K562 (cell line): ENCODE measurements around the gene OPHN1. TPM values are rescaled to one million over a fixed set of nuclear protein-coding genes. Genes with fewer than 3 reads are reported as not detected.
"Not testable (repeated sequence)": the region's sequence is repeated elsewhere in the genome, so short reads cannot be mapped to it uniquely, and the experiment has no call there.

ENCODE experiments used
- ATAC-seq: fragments of 200-7000 bp; cut with Tn5 transposase; 3 replicates; pipeline ENCODE4 v1.9.1; 2020; ENCODE audit warnings: moderate library complexity
- BruUV-seq: library from RNA; stranded (reverse); fragments of 400-500 nt; replicated peaks from 2 replicates; lab custom pipeline; 2021; lab: Mats Ljungman, UMichigan
- CTCF ChIA-PET: fragments of 300-600 bp; formaldehyde crosslinking; extraction: SDS; loops from one replicate; lab custom pipeline; 2021; ENCODE audit warnings: low intra/inter-chr PET ratio; lab: Yijun Ruan, JAX
- POLR2A ChIA-PET: fragments of 300-600, 350-650 bp; sonication (Branson Sonifier 250); formaldehyde crosslinking; extraction: SDS; loops from one replicate; lab custom pipeline; 2021; ENCODE audit warnings: antibody characterized with exemption, inconsistent platforms; lab: Yijun Ruan, JAX
- DNase-seq, 4 experiments: peaks; one replicate each; pipeline versions ENCODE4 v3.0.0 to v3.0.0-alpha.2; 2011 to 2018; ENCODE audit warnings: low spot score in 3 of 4, mixed read lengths in 3 of 4; ENCODE audit errors: extremely low read depth in 1 of 4
- FAIRE-seq: peaks from 2 replicates; lab custom pipeline; 2011; peaks lifted over from hg19 to GRCh38; lab: Jason Lieb, UNC
- H2AFZ ChIP-seq: 2 replicates; pipeline ENCODE4 v1.6.0; 2011; ENCODE audit warnings: low read depth, low read length, control low read depth, inconsistent platforms
- H3K27ac ChIP-seq: fragments of 200-600 bp; 3 replicates; pipeline ENCODE4 v1.8.0; 2011; ENCODE audit warnings: low read depth, mild to moderate bottlenecking, control low read depth, inconsistent platforms, low read length, moderate library complexity, mixed read lengths; ENCODE audit errors: extremely low read depth
- H3K27me3 ChIP-seq, 2 experiments: fragments of 300-600 bp in 1 of 2; 2 replicates in 1 of 2; 3 replicates in 1 of 2; pipeline versions ENCODE4 v1.6.0 to v1.8.0; 2011; ENCODE audit warnings: inconsistent platforms in 2 of 2, low read length in 2 of 2, mild to moderate bottlenecking in 1 of 2, mixed read lengths in 1 of 2, moderate library complexity in 1 of 2; ENCODE audit not compliant: control insufficient read depth in 2 of 2, insufficient read depth in 2 of 2
- H3K36me3 ChIP-seq: fragments of 300-600 bp; 3 replicates; pipeline ENCODE4 v1.8.0; 2011; ENCODE audit warnings: mild to moderate bottlenecking, low read length, inconsistent platforms; ENCODE audit not compliant: control insufficient read depth, insufficient read depth
- H3K4me1 ChIP-seq, 2 experiments: fragments of 200-600 bp in 1 of 2; replicated peaks in 1 of 2; 2 replicates in 1 of 2; 3 replicates in 1 of 2; pipeline versions ENCODE4 v1.5.1 to v1.8.0; 2011; ENCODE audit warnings: inconsistent platforms in 2 of 2, low read length in 2 of 2, mild to moderate bottlenecking in 1 of 2, mixed read lengths in 1 of 2, moderate library complexity in 1 of 2; ENCODE audit not compliant: control insufficient read depth in 2 of 2, insufficient read depth in 2 of 2
- H3K4me2 ChIP-seq: 2 replicates; pipeline ENCODE4 v1.6.1; 2011; ENCODE audit warnings: low read length, control low read depth, inconsistent platforms, mixed read lengths; ENCODE audit not compliant: insufficient read depth
- H3K4me3 ChIP-seq: fragments of 200-600 bp; sonication (generic), shearing (Covaris generic); 2 replicates; pipeline ENCODE4 v1.5.1; 2016; ENCODE audit warnings: control low read depth, inconsistent platforms
- H3K79me2 ChIP-seq: fragments of 200-600 bp; 3 replicates; pipeline ENCODE4 v1.8.0; 2011; ENCODE audit warnings: low read length, inconsistent platforms; ENCODE audit not compliant: control insufficient read depth, insufficient read depth
- H3K9ac ChIP-seq, 2 experiments: 2 replicates each; pipeline versions ENCODE4 v1.6.0 to v1.6.1; 2011; ENCODE audit warnings: low read depth in 2 of 2, low read length in 2 of 2, control low read depth in 1 of 2, inconsistent platforms in 1 of 2, mild to moderate bottlenecking in 1 of 2, mixed read lengths in 1 of 2; ENCODE audit not compliant: insufficient read depth in 1 of 2
- H3K9me1 ChIP-seq: one replicate; pipeline ENCODE4 v1.6.0; 2011; ENCODE audit warnings: inconsistent platforms, mild to moderate bottlenecking, low read length, moderate library complexity; ENCODE audit not compliant: control insufficient read depth, insufficient read depth
- H3K9me3 ChIP-seq: replicated peaks from 2 replicates; pipeline ENCODE4 v1.5.1; 2011; ENCODE audit warnings: low read depth, low read length, inconsistent platforms; ENCODE audit not compliant: control insufficient read depth, insufficient read depth
- H4K20me1 ChIP-seq: replicated peaks from 2 replicates; pipeline ENCODE4 v1.6.1; 2011; ENCODE audit warnings: low read length, inconsistent platforms, mixed read lengths; ENCODE audit not compliant: control insufficient read depth, insufficient read depth
- CSDE1 ChIP-seq, 2 experiments: fragments of 450-650 bp; IDR thresholded peaks; 2 replicates each; pipeline ENCODE4 v1.6.1; 2016; ENCODE audit warnings: mild to moderate bottlenecking in 1 of 2
- ELF2 ChIP-seq: fragments of 250-450 bp; sonication (Bioruptor Pico); IDR thresholded peaks from 2 replicates; pipeline ENCODE4 v1.5.0; 2021; ENCODE audit warnings: mild to moderate bottlenecking
- FOSL1 ChIP-seq: fragments of 200-800 bp; sonication (Bioruptor generic); conservative IDR thresholded peaks from 2 replicates; pipeline ENCODE4 v1.6.1; 2016; ENCODE audit warnings: missing genetic modification characterization, missing compliant biosample characterization
- GTF2F1 ChIP-seq: IDR thresholded peaks from 2 replicates; pipeline ENCODE4 v1.6.1; 2011; ENCODE audit warnings: low read depth, low read length, improper control_type of control experiment
- HOXB6 ChIP-seq: fragments of 250-450 bp; sonication (Bioruptor Pico); IDR thresholded peaks from 2 replicates; pipeline ENCODE4 v1.5.1; 2022; ENCODE audit warnings: mild to moderate bottlenecking, borderline replicate concordance
- PRPF4 ChIP-seq: fragments of 200-400 bp; formaldehyde crosslinking; IDR thresholded peaks from one replicate; pipeline ENCODE4 v1.6.1; 2017; ENCODE audit warnings: low read length, low read depth, mild to moderate bottlenecking; ENCODE audit not compliant: insufficient read depth, poor library complexity, severe bottlenecking
- ZNF175 ChIP-seq: fragments of 200-800 bp; sonication (Bioruptor generic); IDR thresholded peaks from 2 replicates; pipeline ENCODE4 v1.6.1; 2016; ENCODE audit warnings: low read depth, mild to moderate bottlenecking, missing genetic modification characterization, missing compliant biosample characterization
- ZNF609 ChIP-seq: sonication (generic); formaldehyde crosslinking; IDR thresholded peaks from 2 replicates; pipeline ENCODE4 v1.8.1; 2023; ENCODE audit warnings: missing genetic modification reagents, mild to moderate bottlenecking, borderline replicate concordance
- ZNF75A ChIP-seq: fragments of 450-650 bp; formaldehyde crosslinking; IDR thresholded peaks from 2 replicates; pipeline ENCODE4 v1.4.0; 2020; ENCODE audit warnings: mild to moderate bottlenecking
- in situ Hi-C: fragments of 300-500 bp; cut with MboI; formaldehyde crosslinking; loops from 4 replicates; pipeline ENCODE4 v1.15.0; 2018; ENCODE audit warnings: inconsistent platforms, mixed read lengths
- intact Hi-C: fragments of 100-400 bp; cut with micrococcal nuclease; formaldehyde crosslinking; loops from 2 replicates; pipeline ENCODE4 v1.14.2; 2022
- polyA plus RNA-seq, 8 experiments: library from polyadenylated mRNA; depleted of rRNA in 4 of 8; stranded (reverse) in 5 of 8; unstranded in 3 of 8; fragments of >200 nt; fragmentation: Nextera tagmentation in 2 of 8; fragmentation: Illumina TruSeq in 1 of 8; extraction: Ambion mirVana in 2 of 8; extraction: Trizol in 1 of 8; gene quantifications; 2 replicates each; pipeline versions ENCODE4 v1.2.1 to v1.2.3, GENCODE V29; 2011 to 2014; ENCODE audit warnings: inconsistent platforms in 1 of 8, missing spikeins in 1 of 8
- total RNA-seq, 7 experiments: library from RNA; depleted of rRNA in 6 of 7; stranded (reverse); fragments of >200 nt in 6 of 7; fragmentation: Illumina TruSeq in 2 of 7; extraction: Trizol in 2 of 7; gene quantifications; 2 replicates each; pipeline versions ENCODE4 v1.2.1 to v1.2.3, GENCODE V29; 2011 to 2021; ENCODE audit warnings: low replicate concordance in 1 of 7
- TF ChIP-seq, protein P1 (sequence below): fragments of 450-650 bp; IDR thresholded peaks from 2 replicates; pipeline ENCODE4 v1.7.0; 2016; ENCODE audit warnings: borderline replicate concordance
- TF ChIP-seq, protein P2 (sequence below): fragments of 450-650 bp; formaldehyde crosslinking; IDR thresholded peaks from 2 replicates; pipeline ENCODE4 v1.4.0; 2022; ENCODE audit warnings: missing genetic modification characterization
- TF ChIP-seq, protein P3 (sequence below): fragments of 450-650 bp; formaldehyde crosslinking; IDR thresholded peaks from 2 replicates; pipeline ENCODE4 v1.4.0; 2022; ENCODE audit warnings: mild to moderate bottlenecking, moderate library complexity

OPHN1 gene
- total and polyA plus RNA-seq, 9 of the 15 experiments (the other 6 are each of a cell fraction or from before 2014, with no cell fraction given): 0.28 to 1.8 (median 1.0) TPM

GRCh38 chrX:68079961-68080360 is 353.3 kb downstream of the OPHN1 start (continued):
- TF ChIP-seq ZNF609 (CRISPR knock-in tag) (no peak), HOXB6 (no peak), ZNF75A (CRISPR knock-in tag) (no peak), FOSL1 (tag) (no peak), CSDE1 (IDR thresholded peaks at IDR 0.05) (no peak), GTF2F1 (no peak), ELF2 (CRISPR knock-in tag) (no peak), PRPF4 (no peak), ZNF175 (CRISPR knock-in tag) (no peak)
- TF ChIP-seq, protein P1, sequence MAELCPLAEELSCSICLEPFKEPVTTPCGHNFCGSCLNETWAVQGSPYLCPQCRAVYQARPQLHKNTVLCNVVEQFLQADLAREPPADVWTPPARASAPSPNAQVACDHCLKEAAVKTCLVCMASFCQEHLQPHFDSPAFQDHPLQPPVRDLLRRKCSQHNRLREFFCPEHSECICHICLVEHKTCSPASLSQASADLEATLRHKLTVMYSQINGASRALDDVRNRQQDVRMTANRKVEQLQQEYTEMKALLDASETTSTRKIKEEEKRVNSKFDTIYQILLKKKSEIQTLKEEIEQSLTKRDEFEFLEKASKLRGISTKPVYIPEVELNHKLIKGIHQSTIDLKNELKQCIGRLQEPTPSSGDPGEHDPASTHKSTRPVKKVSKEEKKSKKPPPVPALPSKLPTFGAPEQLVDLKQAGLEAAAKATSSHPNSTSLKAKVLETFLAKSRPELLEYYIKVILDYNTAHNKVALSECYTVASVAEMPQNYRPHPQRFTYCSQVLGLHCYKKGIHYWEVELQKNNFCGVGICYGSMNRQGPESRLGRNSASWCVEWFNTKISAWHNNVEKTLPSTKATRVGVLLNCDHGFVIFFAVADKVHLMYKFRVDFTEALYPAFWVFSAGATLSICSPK: no peak
- TF ChIP-seq, protein P2, sequence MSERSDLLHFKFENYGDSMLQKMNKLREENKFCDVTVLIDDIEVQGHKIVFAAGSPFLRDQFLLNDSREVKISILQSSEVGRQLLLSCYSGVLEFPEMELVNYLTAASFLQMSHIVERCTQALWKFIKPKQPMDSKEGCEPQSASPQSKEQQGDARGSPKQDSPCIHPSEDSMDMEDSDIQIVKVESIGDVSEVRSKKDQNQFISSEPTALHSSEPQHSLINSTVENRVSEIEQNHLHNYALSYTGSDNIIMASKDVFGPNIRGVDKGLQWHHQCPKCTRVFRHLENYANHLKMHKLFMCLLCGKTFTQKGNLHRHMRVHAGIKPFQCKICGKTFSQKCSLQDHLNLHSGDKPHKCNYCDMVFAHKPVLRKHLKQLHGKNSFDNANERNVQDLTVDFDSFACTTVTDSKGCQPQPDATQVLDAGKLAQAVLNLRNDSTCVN (CRISPR knock-in tag): no peak
- TF ChIP-seq, protein P3, sequence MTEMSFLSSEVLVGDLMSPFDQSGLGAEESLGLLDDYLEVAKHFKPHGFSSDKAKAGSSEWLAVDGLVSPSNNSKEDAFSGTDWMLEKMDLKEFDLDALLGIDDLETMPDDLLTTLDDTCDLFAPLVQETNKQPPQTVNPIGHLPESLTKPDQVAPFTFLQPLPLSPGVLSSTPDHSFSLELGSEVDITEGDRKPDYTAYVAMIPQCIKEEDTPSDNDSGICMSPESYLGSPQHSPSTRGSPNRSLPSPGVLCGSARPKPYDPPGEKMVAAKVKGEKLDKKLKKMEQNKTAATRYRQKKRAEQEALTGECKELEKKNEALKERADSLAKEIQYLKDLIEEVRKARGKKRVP (CRISPR knock-in tag): no peak

DNA sequence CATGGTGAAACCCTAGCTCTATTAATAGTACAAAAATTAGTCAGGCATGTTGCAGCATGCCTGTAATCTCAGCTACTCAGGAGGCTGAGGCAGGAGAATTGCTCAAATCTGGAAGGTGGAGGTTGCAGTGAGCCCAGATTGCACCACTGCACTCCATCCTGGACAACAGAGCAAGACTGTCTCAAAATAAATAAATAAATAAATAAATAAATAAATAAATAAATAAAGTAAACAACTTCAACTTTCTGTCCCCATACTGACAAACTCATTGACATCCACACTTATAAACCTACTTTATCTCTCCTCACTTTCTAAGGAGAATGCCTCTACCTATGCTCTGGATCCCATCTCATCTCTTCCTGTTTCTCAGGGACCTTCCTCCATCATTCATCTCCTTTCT is 354.5 kb downstream of the OPHN1 start:
- intact Hi-C loops, H3K4me2 ChIP-seq, H3K79me2 ChIP-seq, H3K4me3 ChIP-seq, H3K9me1 ChIP-seq, BruUV-seq, H2AFZ ChIP-seq, ATAC-seq, H3K27me3 ChIP-seq, H4K20me1 ChIP-seq, H3K4me1 ChIP-seq, DNase-seq, H3K9ac ChIP-seq, FAIRE-seq, CTCF ChIA-PET, H3K9me3 ChIP-seq, H3K27ac ChIP-seq, in situ Hi-C loops, H3K36me3 ChIP-seq: not testable (repeated sequence)
- POLR2A ChIA-PET: interaction anchor here (0.6 kb wide), 1 partner anchor 339 kb away, joined by 3 read pairs; no protein-coding TSS in a partner anchor
